Neuronal stem cell (in vitro differentiated cells): ENCODE measurements around the gene CHL1.

Experiments used
- DNase-seq: peaks from one replicate; pipeline ENCODE4 v3.0.0-alpha.2; 2013; ENCODE audit warnings: low spot score
- H2AFZ ChIP-seq: one replicate; pipeline ENCODE4 v1.6.1; 2013; ENCODE audit warnings: mild to moderate bottlenecking, low read length, inconsistent platforms
- H2AK5ac ChIP-seq: 2 replicates; pipeline ENCODE4 v1.6.1; 2013; ENCODE audit warnings: low read depth, mild to moderate bottlenecking, inconsistent platforms, low read length, moderate library complexity, mixed read lengths
- H2BK120ac ChIP-seq: 2 replicates; pipeline ENCODE4 v1.6.1; 2013; ENCODE audit warnings: low read depth, mild to moderate bottlenecking, inconsistent platforms, low read length, moderate library complexity, mixed read lengths
- H2BK12ac ChIP-seq: one replicate; pipeline ENCODE4 v1.6.1; 2013; ENCODE audit warnings: low read length, inconsistent platforms
- H2BK15ac ChIP-seq: 2 replicates; pipeline ENCODE4 v1.6.1; 2013; ENCODE audit warnings: mild to moderate bottlenecking, low read length, inconsistent platforms, mixed read lengths
- H2BK5ac ChIP-seq: one replicate; pipeline ENCODE4 v1.6.1; 2013; ENCODE audit warnings: inconsistent platforms, mild to moderate bottlenecking, low read length, moderate library complexity
- H3K14ac ChIP-seq: one replicate; pipeline ENCODE4 v1.6.1; 2013; ENCODE audit warnings: low read length, inconsistent platforms
- H3K18ac ChIP-seq: 2 replicates; pipeline ENCODE4 v1.6.1; 2013; ENCODE audit warnings: low read length, inconsistent platforms
- H3K23ac ChIP-seq: 2 replicates; pipeline ENCODE4 v1.6.1; 2013; ENCODE audit warnings: low read depth, mild to moderate bottlenecking, mixed read lengths, low read length, inconsistent platforms; ENCODE audit not compliant: poor library complexity
- H3K27ac ChIP-seq: replicated peaks from 3 replicates; pipeline ENCODE4 v1.5.1; 2013; ENCODE audit warnings: low read length, inconsistent platforms
- H3K27me3 ChIP-seq, 3 experiments: 2 replicates each; pipeline ENCODE4 v1.6.1; 2013; ENCODE audit warnings: low read length in 3 of 3, mild to moderate bottlenecking in 2 of 3, inconsistent platforms in 1 of 3, low read depth in 1 of 3, mixed read lengths in 1 of 3, moderate library complexity in 1 of 3; ENCODE audit not compliant: control insufficient read depth in 3 of 3, insufficient read depth in 3 of 3
- H3K36me3 ChIP-seq, 2 donors: replicated peaks in 1 of 2; 2 replicates each; pipeline ENCODE4 v1.6.1; 2013; ENCODE audit warnings: low read length in 2 of 2; ENCODE audit not compliant: control insufficient read depth in 2 of 2, insufficient read depth in 2 of 2
- H3K4ac ChIP-seq: 2 replicates; pipeline ENCODE4 v1.6.1; 2013; ENCODE audit warnings: inconsistent platforms, mild to moderate bottlenecking, low read length, moderate library complexity
- H3K4me1 ChIP-seq, 2 donors: 1 replicate in 1 of 2; 2 replicates in 1 of 2; pipeline ENCODE4 v1.6.1; 2013; ENCODE audit warnings: low read length in 2 of 2, low read depth in 1 of 2; ENCODE audit not compliant: control insufficient read depth in 2 of 2, insufficient read depth in 1 of 2
- H3K4me2 ChIP-seq: one replicate; pipeline ENCODE4 v1.6.1; 2013; ENCODE audit warnings: mild to moderate bottlenecking, low read length, inconsistent platforms; ENCODE audit not compliant: insufficient read depth, poor library complexity, severe bottlenecking
- H3K4me3 ChIP-seq, 2 donors: 2 replicates each; pipeline ENCODE4 v1.5.1; 2013; ENCODE audit warnings: low read length in 2 of 2, mild to moderate bottlenecking in 2 of 2, inconsistent platforms in 1 of 2, moderate library complexity in 1 of 2
- H3K79me1 ChIP-seq: one replicate; pipeline ENCODE4 v1.6.1; 2013; ENCODE audit warnings: low read depth, mild to moderate bottlenecking, inconsistent platforms, low read length, moderate library complexity
- H3K9ac ChIP-seq: one replicate; pipeline ENCODE4 v1.6.1; 2013; ENCODE audit warnings: mild to moderate bottlenecking, low read depth, low read length, inconsistent platforms; ENCODE audit not compliant: poor library complexity
- H3K9me3 ChIP-seq, 2 donors: replicated peaks in 1 of 2; 2 replicates each; pipeline versions ENCODE3 to v1.6.1; 2013; ENCODE audit warnings: low read length in 2 of 2, mild to moderate bottlenecking in 2 of 2, inconsistent platforms in 1 of 2, low read depth in 1 of 2, mixed read lengths in 1 of 2, moderate library complexity in 1 of 2; ENCODE audit not compliant: control insufficient read depth in 2 of 2, insufficient read depth in 1 of 2
- H4K8ac ChIP-seq: one replicate; pipeline ENCODE4 v1.6.1; 2013; ENCODE audit warnings: low read depth, mild to moderate bottlenecking, inconsistent platforms, low read length, moderate library complexity
- H4K91ac ChIP-seq: one replicate; pipeline ENCODE4 v1.6.1; 2013; ENCODE audit warnings: low read length, low read depth, mild to moderate bottlenecking, inconsistent platforms; ENCODE audit not compliant: poor library complexity
- WGBS, 2 donors: extraction: QIAGEN DNeasy Blood & Tissue Kit; methylation state at CpG; one replicate each; pipeline ENCODE4 v1.1.7; 2013; ENCODE audit warnings: missing lambda C conversion rate in 2 of 2, mixed read lengths in 1 of 2; ENCODE audit not compliant: insufficient read length in 2 of 2, insufficient replicate concordance in 1 of 2; ENCODE audit errors: extremely low coverage in 2 of 2; 5-methylcytosine and 5-hydroxymethylcytosine counted together

The CHL1 gene

DNA sequence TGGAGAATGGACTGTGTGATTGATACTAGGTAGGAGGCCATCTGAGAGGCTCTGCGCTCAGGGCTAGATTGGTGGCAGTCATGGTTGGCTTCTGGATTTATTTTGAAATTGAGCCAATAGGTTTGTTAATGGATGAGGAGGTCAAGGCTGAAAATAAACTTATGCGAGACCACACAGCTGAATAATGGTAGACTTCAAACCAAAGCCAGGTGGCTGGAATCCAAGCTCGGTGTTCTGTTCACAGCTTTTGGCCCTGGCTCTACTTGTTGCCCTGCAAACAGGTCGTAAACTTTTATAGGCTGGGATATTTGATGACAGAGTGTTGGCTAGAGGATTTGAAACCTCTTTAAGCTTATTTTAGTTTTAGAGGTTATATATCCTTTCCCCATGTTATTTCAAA lies 160.4 kb downstream of the CHL1 start:
- no CpG with 5 or more reads among the region's 4 CpGs for WGBS, 2 donors
- no peak overlapping the region for H4K91ac ChIP-seq
- no peak overlapping the region for H2BK12ac ChIP-seq
- H3K14ac ChIP-seq, result no peak overlapping the region
- no peak overlapping the region for H2AFZ ChIP-seq
- H3K27me3 ChIP-seq, result no peaks in the 10 kb centered on the region
- no peak overlapping the region for H3K4me3 ChIP-seq
- no peak overlapping the region for H2BK15ac ChIP-seq
- no peaks in the 10 kb centered on the region for H3K9me3 ChIP-seq
- no peak overlapping the region for H3K23ac ChIP-seq
- no peak overlapping the region for H3K4ac ChIP-seq
- H3K27ac ChIP-seq, result no peak overlapping the region
- H3K9ac ChIP-seq, result no peak overlapping the region
- no peak for DNase-seq
- H3K18ac ChIP-seq, result no peak overlapping the region
- no peak overlapping the region for H4K8ac ChIP-seq
- H3K4me2 ChIP-seq, result no peak overlapping the region
- no peaks in the 10 kb centered on the region for H3K4me1 ChIP-seq
- no peak overlapping the region for H2BK5ac ChIP-seq
- no peak overlapping the region for H2BK120ac ChIP-seq
- no peaks in the 10 kb centered on the region for H3K79me1 ChIP-seq
- no peak overlapping the region for H2AK5ac ChIP-seq
- no peaks in the 10 kb centered on the region for H3K36me3 ChIP-seq

DNA sequence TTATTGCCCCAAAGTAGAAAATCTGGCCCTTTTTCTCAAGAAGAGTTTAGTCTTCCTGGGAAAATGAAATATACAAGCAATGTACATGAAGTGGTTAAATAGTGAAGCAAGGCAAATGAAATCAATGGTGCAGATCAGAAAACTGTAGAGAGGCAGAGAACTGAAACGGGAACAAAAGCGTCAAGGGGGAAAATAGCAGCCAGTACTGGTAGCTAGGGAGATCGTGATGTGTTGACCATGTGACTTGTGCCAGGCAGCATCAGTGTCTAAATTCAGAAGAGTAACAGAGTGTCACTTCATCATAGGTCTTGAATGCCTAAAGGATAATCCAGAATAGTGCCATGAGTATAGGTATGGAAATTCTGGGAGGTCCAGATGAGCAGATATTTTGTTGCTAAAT lies 163.1 kb downstream of the CHL1 start:
- no peak overlapping the region for H3K18ac ChIP-seq
- H2AK5ac ChIP-seq, result no peak overlapping the region
- H3K36me3 ChIP-seq, result no peaks in the 10 kb centered on the region
- H3K23ac ChIP-seq, result no peak overlapping the region
- no peak overlapping the region for H2BK12ac ChIP-seq
- no peak overlapping the region for H2AFZ ChIP-seq
- no peak overlapping the region for H3K9ac ChIP-seq
- no peaks in the 10 kb centered on the region for H3K79me1 ChIP-seq
- H3K4me2 ChIP-seq, result no peak overlapping the region
- H4K91ac ChIP-seq, result no peak overlapping the region
- no peak overlapping the region for H3K4me3 ChIP-seq
- no peaks in the 10 kb centered on the region for H3K27me3 ChIP-seq
- H2BK120ac ChIP-seq, result no peak overlapping the region
- no peak for DNase-seq
- no CpG with 5 or more reads among the region's 3 CpGs for WGBS, 2 donors
- H2BK5ac ChIP-seq, result no peak overlapping the region
- no peak overlapping the region for H3K27ac ChIP-seq
- H2BK15ac ChIP-seq, result no peak overlapping the region
- no peak overlapping the region for H3K4ac ChIP-seq
- H3K14ac ChIP-seq, result no peak overlapping the region
- no peaks in the 10 kb centered on the region for H3K4me1 ChIP-seq
- no peak overlapping the region for H4K8ac ChIP-seq
- no peaks in the 10 kb centered on the region for H3K9me3 ChIP-seq

DNA sequence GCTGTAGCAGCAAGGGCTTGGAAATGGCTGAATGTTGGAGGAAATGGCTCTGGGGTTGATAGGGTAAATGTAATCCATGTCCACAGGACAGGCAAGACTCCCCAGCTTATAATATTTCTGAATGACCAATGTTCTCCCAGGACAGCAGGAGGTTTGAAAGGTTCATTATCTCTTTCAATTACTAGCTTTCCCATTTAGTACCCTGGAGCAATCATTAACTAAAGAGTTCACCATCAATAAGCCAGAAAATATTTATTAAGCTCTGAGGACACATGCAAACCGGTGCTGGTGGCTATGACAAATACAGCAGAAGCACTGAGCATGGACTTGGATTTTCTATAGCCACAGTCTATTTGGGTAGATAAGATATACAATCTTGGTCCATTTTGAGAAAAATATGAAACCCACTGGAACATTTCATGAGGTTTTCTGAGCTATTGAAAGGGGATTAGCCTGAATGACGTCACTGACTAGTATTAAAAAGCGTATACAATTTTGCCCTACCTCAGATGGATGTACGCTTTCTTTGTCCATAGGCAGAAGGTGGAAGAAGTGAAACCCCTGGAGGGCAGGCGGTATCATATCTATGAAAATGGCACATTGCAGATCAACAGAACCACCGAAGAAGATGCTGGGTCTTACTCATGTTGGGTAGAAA lies 166.2 kb downstream of the CHL1 start:
- no CpG with 5 or more reads among the region's 6 CpGs for WGBS, 2 donors

DNA sequence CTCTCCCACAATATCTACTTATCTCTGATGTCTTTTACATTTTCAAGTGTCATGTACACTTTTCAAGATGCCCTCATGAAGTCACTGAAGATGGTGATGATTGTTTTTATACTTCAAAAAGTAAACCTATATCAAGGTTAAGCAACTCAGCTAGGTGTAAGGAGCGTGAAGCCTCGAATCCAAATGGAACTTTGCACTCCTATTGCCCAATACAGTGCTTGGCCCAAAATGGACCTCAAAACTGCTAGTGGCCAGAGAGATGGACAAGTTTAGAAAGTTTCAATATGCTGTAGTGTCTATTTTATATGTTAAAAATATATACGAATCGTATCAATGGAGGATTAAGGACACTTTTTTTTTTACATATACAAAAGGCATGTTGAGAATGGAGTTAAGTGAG lies 167.7 kb downstream of the CHL1 start:
- Histone ChIP-seq H2BK15ac (no peak overlapping the region), H3K23ac (no peak overlapping the region), H2AFZ (no peak overlapping the region), H2BK12ac (no peak overlapping the region), H3K4me1 (no peaks in the 10 kb centered on the region), H2BK5ac (no peak overlapping the region), H2AK5ac (no peak overlapping the region), H3K27ac (no peak overlapping the region), H3K9me3 (no peaks in the 10 kb centered on the region), H3K79me1 (no peaks in the 10 kb centered on the region), H2BK120ac (no peak overlapping the region), H3K4ac (no peak overlapping the region), H3K36me3 (no peaks in the 10 kb centered on the region), H3K14ac (no peak overlapping the region), H3K4me2 (no peak overlapping the region), H4K91ac (no peak overlapping the region), H3K27me3 (no peaks in the 10 kb centered on the region), H3K9ac (no peak overlapping the region), H3K18ac (no peak overlapping the region), H4K8ac (no peak overlapping the region), H3K4me3 (no peak overlapping the region)
- DNase-seq, result no peak
- no CpG with 5 or more reads among the region's 4 CpGs for WGBS, 2 donors

More for the DNA sequence above, 166.2 kb downstream of the CHL1 start:
- H2BK120ac ChIP-seq, result no peak overlapping the region
- H3K4me1 ChIP-seq, result no peaks in the 10 kb centered on the region
- H3K9me3 ChIP-seq, result no peaks in the 10 kb centered on the region
- no peak overlapping the region for H2AFZ ChIP-seq
- no peaks in the 10 kb centered on the region for H3K36me3 ChIP-seq
- no peak overlapping the region for H4K91ac ChIP-seq
- H3K27me3 ChIP-seq, result no peaks in the 10 kb centered on the region
- H2AK5ac ChIP-seq, result no peak overlapping the region
- H2BK15ac ChIP-seq, result no peak overlapping the region
- H2BK12ac ChIP-seq, result no peak overlapping the region
- no peak overlapping the region for H3K9ac ChIP-seq
- no peak overlapping the region for H3K4ac ChIP-seq
- H4K8ac ChIP-seq, result no peak overlapping the region
- H2BK5ac ChIP-seq, result no peak overlapping the region
- no peaks in the 10 kb centered on the region for H3K79me1 ChIP-seq
- no peak overlapping the region for H3K4me3 ChIP-seq
- no peak overlapping the region for H3K27ac ChIP-seq
- DNase-seq, result no peak
- no peak overlapping the region for H3K4me2 ChIP-seq
- no peak overlapping the region for H3K18ac ChIP-seq
- no peak overlapping the region for H3K23ac ChIP-seq
- H3K14ac ChIP-seq, result no peak overlapping the region
